Dedifferentiated amniotic fluid mesenchymal stem cell (primary cell): ENCODE data around the gene ZFP36L1.

ENCODE experiments used
- DNase-seq: peaks from one replicate; pipeline ENCODE4 v3.0.0-alpha.2; 2016; ENCODE audit errors: extremely low spot score

The ZFP36L1 gene

DNA sequence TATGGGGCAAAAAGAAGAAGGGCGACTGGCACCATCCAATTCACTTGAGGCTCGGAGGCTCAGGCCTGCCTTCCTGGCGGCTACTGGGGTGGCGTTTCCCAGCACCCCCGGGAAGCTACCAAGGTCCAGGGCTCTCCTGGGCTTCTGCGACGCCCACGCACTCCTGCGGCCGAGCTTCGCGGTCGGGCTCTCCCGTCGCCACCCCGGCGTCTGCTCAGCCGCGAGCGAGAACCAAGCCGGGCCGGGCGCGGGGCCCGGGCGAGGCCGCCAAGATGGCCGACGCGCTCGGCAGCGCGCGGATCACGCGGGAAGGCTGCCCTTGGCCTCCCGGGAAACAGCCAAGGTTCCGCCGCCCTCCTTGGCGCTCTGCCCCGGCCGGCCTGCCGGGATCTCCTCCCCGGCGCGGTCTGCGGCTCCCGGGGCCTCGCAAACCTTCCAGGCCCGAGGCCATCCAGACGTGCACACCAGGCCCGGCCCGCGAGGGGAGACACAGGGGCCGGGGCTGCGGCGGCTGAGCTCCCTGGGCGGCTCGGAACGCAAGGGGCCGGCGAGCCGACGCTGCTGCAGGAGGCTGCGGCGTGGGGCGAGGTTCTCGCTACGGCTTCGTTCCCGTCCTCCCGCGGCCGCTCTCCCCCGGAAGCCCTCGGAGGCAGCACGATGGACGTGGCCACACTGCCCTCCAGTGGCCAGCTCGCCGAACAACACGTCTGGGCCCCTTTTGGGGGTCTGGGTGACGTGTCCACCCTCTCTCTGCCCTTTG lies 23.5 kb upstream of the ZFP36L1 start:
- peak; percentile 85 for DNase-seq

DNA sequence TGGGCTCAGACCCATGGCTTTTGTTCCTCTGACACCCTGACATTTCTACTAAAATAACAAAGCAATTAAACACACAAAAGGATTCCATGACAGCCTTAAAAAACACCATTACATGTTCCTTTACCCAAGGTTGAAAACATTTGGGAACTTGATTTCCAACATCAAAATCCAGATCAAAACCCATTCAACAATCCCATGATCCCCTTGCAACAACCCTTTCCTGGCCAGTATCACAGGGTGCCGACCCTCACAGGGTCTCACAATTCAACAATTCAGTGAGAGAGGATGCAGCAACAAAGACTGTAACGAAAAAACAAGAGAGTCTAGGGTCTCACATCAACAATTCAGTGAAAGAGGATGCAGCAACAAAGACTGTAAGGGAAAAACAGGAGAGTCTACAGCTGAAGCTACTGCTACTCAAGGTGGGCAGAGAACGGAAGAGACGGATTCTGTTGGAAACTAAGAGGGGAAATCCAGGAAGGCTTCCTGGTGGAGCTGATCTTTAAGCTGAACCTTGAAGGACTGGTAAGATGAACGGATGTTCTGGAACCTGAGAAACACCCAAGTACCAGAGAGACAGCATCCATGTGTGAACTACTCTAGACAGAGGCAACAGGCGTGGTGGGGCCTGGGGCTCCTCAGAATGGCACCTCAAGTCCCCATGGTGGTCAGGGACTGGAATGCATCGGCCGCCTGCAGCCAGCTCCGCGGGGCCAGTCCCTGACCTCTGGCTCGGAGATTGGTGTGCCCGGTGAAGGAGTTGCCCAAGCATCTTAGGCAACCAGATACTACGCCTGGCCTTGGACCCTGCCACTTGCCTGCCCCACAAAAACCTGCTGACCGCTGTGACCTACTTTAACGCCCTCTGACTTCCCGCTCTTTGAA lies 22.7 kb upstream of the ZFP36L1 start:
- DNase-seq: no peak

DNA sequence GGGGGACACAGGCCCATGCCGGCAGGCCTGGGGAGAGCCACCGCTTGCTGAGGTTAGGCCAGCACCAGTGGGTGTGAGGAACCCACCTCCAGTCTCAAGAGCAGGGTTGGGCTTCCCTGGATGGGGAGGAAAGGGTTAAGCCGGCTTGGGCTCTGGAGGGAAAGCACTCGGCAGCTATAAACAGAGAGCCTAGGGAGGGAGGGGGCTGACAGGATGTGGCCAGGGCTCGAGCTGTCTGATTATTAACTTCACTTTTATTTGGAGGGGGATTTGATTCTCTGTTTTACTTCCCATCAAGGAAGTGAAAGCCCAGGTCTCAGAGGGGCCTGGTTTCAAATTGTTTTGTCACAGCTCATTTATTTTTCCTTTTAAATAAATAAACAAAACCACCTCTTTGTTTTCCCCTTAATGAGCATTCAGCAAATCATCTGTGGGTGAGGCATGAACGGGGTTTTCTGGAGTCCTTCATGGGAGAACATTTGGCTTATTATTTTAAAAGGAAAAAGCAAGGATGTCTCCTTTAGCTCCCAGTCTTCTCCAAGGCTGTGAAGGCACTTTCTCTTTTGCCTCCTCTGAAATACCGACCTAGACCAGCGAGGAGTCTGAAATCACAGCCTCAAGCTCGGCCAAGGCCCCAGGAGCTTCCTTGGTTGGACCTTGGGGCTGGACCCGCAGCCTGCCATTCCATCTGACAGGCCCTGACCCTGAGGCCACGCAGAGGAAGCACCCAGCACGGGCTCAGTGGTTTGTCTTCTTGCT lies 21.9 kb upstream of the ZFP36L1 start:
- no peak for DNase-seq

DNA sequence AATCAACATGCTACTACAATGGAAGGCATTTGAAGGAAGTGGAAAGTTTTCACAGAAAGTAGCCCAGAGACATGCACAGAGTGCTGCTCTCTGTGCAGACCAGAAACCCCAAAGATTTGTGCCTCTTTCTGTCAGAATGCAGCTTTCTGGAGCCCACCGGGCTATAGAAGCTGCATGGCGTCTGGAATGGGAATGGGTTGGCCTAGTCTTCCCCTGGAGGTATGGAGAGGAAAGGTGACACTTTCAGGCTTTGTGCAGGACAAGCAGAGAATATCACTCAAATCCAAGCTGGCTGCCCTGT lies 21.3 kb upstream of the ZFP36L1 start:
- no peak for DNase-seq

DNA sequence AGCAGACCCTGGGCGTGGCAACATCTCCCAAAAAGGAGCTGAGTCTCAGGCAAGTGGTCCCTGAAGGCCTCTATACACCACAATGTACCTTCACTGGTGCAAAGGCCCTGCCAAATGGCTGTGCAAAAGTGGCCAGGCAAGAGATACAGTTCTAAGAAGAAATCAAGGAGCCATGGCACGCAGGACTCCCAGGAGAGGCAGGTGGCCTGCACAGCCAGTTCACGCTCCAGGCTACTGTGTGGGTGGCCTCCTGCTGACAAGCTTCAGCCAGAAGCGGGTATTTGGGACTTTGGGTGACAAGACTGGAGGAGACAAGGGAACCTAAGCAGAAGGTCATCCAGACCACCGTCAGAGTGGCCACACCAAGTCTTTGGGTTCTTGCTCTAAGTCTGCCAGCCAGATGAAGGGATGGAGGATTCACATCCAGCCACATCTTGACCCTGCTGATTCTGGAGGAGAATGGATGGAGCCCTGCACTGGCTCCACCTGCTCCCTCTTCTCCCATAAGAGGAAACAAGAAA lies 20.5 kb upstream of the ZFP36L1 start:
- DNase-seq: no peak

DNA sequence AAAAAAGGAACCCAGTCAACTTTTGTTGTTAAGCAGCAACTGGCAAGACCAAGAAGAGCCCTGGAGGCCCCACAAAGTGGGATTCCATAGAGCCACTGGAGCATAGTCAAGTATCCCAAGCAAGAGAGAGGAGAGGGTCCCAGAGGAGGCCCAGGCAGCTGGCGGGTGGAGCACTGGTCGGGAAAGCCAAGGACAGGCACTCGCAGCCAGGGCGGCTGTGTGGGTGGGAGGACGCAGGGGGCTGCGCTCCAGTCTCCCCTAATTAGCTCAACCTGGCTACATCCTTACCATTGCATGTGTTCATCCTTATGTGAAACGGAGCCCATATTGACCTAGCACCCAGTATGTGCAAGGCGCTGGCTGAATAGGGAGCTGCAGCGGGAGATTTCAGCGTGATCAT lies 18.3 kb upstream of the ZFP36L1 start:
- no peak for DNase-seq

DNA sequence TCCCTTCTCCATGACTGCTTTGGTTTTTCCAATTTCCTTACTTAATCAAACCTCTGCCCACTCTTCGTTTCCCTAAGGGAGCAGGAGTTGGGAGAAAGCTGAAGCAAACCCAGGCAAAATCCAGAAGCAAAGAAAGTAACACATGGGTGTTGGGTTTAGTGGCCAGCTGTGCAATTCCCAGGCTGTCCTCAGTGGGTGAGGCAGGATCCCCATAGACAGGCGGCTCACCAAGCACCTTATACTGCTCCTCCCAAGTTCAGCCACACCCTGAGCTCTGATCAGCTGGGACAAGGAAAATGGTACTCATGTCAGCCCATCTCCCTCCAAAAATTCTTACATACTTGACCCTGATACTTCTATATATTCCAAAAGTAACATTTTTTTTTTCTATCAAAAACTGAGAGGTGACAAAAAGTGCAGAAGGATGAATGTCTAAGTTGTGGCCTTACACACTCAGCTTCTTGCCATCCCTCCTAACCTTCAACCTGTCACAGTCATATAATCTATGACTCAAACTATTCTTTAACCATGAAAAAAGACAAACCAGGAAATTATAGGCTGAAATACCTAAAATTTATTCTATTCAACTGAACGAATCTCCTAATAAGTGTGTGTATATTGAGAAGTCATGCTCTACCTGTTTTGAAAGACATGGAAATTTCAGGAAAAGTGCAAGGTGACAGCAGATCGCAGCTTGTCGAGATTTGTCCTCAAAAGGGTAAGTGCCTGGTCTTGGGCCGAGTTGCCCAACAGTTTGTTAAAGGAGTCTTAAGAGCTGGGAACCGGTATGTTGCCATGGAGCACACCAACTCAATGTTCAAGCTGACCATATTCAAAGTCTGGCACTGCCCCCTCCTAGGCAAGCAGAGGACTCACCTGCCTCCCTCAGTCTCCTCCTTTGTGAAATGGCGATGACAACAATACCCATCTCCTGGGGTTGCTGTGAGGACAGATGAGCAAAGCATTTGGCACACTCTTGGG lies 17.6 kb upstream of the ZFP36L1 start:
- DNase-seq: no peak

DNA sequence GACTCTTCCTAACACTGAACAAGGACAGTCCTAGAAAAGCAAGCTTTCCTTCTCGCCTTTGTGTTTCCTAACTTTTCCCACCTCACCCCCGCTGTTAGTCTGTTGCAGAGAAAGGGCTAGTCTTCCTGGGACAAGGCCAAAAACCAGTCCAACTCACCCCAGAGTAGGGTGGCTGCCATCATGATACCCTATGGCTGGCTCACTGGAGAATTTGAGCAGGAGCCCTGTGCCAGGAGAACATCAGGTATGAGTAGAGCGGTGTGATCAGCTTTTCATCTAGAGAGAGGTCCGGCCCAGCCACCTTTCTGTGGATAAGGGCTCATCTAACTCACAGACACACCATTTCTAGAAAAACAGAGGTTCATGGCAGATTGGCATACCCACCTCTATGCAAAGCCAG lies 16.7 kb upstream of the ZFP36L1 start:
- DNase-seq: no peak

DNA sequence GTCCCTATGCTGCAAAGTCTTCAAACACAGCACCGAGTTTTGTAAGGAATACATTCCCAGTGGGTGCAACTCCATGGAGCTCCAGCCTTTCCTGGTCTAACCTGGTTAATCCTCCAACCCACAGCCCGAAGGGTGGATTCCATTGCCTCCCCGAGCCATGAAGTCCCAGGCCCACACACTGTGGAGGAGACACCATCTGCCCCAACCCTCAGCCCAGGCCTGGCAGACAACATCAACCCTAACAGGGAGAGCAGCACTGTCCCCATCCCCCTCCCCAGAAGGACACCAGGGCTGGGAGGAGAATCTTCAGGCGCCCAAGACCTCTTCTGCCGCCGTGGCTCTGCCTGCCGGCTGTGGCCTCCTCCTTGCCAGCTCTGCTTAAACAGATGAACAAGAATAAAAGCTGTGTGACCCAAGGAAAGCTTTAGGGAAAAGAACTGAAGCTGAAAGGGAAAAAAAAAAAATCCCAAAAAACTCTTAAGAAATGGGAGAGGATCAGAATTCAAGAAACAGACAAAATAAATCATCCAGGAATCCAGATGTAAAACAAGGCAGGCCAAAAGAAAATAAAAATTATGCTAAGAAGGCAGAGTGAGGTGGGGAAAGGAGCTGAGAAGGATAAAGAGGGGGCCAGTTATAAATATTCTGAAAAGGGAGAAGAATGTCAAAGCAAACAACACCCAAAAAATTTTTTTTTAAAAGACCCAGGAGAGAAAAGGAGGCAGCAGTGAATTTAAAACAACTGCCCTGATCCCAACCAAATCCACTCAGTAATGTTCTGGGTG lies 16.0 kb upstream of the ZFP36L1 start:
- DNase-seq: no peak

DNA sequence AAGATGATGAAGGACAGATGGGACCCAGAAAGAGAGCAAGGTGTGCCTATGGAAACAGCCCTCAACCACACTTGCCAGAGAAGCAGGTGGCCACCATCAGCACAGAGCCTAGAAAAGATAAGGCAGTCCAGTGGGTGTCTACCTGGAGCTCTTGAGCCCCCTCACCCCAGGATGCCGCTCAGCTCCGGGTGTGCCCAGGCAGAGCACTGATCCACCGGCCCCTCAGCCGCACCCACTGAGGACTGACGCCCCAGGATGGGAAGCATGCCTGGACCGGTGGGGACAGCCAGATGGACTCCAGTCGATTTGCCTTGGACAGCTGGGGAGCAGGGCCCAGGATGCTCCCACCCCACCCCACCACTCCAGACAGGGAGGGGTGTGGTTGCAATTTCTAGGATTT lies 15.1 kb upstream of the ZFP36L1 start:
- DNase-seq: no peak

DNA sequence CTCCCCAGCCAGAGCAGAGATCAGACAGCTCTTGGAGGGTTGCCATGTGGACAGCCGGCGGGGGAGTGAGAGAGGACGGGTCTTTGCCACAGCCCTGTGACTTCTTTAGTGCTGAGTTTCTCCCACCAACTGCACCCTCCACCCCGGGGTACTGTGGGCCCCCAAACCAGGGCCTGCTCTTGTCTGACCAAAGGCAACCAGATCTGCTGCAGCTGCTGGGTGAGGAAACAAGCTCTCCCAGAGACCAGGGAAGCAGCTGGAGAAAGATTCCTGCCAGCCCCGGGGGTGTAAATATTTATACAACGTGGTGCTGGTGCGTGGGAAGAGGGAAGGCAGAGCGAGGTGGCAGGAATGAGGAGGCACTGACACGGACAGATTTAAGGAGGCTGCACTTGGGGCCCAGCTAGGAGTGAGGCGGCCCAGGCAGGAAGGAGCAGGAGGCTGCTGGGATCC lies 14.3 kb upstream of the ZFP36L1 start:
- DNase-seq: peak; percentile 75

DNA sequence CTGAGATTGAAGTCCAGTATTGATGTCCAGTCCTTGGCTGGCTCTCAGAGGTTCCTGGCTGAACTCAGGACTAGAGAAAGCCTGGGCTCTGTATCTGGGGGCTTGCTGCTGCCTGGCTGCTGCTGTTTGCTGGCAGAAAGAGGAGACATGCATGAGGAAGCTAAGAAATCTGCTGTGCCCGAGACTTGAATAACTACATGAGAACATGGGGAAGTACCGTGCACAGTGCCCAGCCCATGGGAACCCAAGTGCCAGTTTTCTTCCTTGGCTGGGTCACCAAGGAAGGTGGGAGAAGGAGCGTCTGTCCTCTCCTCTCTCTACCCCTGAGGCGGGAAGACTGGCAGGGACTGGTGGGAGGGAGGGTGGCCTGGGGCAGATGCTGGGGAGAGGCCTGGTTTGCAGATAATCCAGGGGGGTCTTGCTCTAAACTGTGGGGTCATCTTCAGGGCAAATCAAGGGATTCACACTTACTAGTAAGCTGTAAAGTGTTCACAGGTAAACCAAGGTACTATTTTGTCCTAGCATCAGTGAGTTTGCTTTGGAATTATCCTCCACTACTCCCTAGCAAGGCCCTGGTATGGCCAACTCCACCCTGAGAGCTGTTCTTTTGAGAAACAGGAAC lies 13.8 kb upstream of the ZFP36L1 start:
- no peak for DNase-seq

DNA sequence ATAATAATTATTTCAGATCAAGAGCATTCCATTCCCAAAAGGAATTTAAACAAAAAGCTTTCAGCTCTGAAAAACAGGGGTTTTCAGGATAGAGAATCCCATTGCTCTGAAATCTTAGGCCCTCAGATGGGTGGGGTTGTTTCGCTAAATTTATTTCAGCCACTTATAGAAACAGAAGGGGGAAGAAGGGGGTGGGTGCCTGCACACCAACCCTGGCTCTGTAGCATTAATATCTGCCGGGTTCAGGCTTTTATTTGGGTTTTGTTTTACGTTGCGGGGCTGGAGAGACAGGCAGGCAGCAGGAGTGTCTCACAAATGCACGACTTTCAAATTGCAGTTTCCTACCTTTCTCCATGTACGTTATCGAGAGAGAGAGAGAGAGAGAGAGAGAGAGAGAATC lies 12.5 kb upstream of the ZFP36L1 start:
- no peak for DNase-seq

DNA sequence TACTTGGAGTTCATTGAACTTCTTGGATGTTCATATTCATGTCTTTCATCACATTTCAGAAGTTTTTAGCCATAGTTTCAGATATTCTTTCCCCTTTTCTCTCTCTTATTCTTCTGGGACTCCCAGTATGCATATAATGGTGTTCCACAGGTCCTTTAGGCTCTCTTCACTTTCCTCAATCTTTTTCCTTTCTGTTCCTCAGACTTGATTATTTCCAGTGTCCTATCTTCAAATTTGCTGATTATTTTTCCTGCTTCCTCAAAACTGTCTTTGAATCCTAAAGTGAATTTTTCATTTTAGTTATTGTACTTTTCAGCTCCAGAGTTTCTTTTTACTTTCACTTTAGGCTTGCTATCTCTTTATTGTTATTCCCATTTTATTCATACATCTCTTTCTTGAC lies 8.8 kb upstream of the ZFP36L1 start:
- no peak for DNase-seq

DNA sequence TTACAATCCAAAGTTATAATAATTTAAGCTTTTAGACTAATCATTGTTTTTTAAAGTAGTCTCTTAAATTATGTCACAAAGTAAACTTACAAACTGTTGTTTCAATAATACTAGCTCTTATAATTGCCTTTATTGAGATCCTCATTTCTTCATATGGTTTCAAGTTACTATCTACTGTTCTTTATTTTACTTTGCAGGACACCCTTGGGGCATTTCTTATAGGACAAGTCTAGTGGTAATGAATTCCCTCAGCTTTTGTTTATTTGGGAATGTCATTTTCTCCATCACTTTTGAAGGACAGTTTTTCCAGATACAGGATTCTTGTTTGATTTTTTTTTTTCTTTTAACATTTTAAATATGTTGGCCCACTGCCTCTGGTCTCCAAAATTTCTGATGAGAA lies 8.1 kb upstream of the ZFP36L1 start:
- no peak for DNase-seq

DNA sequence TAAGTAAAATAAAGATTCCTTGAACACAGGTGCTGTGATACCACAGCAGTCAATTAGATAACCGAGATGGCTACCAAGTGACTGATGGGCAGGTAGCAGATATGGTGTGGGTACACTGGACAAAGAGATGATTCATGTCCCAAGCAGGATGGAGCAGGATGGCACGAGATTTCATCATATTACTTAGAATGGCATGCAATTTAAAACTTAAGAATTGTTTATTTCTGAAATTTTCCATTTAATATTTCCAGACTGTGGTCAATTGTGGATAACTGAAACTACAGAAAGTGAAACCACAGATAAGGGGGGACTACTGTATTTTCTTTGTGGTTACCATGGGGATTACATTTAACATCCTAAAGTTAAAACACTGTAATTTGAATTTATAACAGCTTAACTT lies 7.5 kb upstream of the ZFP36L1 start:
- peak; percentile 89 for DNase-seq

DNA sequence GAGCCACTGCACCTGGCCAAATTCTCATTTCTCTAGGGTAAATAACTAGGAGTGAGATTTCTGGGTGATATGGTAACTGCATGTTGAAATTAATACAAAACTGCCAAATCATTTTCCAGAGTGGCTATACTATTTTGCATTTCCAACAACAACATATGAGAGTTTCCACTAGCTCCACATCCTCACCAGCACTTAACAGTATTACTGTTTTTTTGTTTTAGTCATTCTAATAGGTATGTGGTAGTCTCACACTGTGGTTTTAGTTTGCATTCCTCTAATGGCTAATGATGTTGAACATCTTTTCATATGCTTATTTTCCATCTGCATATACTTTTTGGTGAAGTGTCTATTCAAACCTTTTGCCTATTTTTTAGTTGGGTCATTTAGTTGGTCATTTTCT lies 5.8 kb upstream of the ZFP36L1 start:
- DNase-seq: no peak

DNA sequence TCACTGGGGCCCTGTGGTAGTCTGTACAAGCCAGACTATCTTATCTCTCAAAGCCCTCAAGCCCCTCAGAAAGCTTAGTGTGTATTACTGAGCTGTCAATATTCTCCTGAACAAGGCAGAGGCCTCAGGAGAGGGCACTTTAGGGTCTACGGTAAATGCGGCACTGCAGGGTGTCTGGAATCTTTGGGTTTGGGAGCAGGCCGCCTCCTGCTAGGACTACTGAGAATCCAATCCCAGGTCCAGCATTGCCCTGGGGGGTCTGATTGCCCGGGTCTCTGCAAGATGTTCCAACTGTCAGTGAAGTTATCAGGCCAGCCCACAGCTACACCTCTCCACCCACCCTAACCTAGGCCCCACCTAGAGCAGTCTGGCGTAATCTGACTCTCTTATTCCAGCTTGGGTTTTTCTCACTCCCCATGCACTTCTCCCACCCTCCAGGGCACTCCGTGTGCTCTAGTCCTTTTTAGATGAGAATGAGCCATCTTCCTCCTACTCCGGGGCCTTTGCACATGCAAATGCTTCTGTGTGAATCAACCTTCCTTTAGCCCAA lies 4.3 kb upstream of the ZFP36L1 start:
- no peak for DNase-seq

DNA sequence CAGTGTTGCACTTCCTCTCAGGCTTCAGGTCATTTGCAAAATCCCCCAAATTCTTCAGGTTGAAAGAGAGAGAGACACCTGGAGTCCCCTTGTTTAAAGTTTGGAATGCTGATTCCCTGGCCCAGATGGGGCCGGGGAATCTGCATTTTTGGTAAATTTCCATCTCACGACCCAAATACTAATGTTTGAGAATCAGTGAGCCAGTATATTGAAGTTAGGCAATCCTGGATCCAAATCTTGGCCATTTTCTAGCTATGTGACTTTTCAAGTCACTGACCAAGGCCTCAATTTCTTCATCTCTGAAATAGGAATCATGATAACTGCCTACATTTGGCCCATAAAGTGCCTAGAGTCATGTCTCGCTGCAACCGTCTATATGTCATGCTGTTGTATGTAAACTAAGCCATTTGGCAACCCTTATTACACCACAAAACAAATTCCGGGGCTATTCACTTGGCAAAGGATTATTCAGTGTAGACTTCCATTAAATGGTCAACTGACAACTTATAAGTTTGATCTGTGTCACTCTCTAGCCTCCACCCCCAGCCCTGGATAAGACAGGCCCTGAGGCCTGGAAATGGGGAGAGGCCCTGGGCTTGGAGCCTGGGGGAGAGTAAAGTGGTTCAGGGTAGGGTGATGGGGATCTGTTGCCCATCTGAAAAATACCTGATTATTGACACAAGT lies 3.7 kb upstream of the ZFP36L1 start:
- DNase-seq: no peak
